Activated naive CD4-positive, alpha-beta T cell treated with anti-CD3 and anti-CD28 coated beads, Interleukin-2, amount 50 U/mL, for 16 hours (primary cell): ENCODE data around the gene ASB1.
"Not testable (repeated sequence)": the region's sequence is repeated elsewhere in the genome, so short reads cannot be mapped to it uniquely, and the experiment has no call there.

Experiments
- DNase-seq: peaks from one replicate; pipeline ENCODE4 v3.0.0-alpha.2; 2020

ASB1 gene

GRCh38 chr2:238404406-238405216 lies 22.1 kb upstream of the ASB1 start:
- no peak for DNase-seq

GRCh38 chr2:238405217-238405555 lies 21.5 kb upstream of the ASB1 start:
- DNase-seq: not testable (repeated sequence)

- DNase-seq: no peak
Measured at GRCh38 chr2:238406221-238406997, 20.3 kb upstream of the ASB1 start.

- no peak for DNase-seq
Measured at GRCh38 chr2:238406998-238407285, 19.8 kb upstream of the ASB1 start.

- no peak for DNase-seq
Measured at GRCh38 chr2:238407566-238407965, 19.2 kb upstream of the ASB1 start.

- DNase-seq: no peak
Measured at GRCh38 chr2:238408615-238409340, 17.9 kb upstream of the ASB1 start.

GRCh38 chr2:238409341-238410199 lies 17.2 kb upstream of the ASB1 start:
- DNase-seq: no peak

- no peak for DNase-seq
Measured at GRCh38 chr2:238412067-238412767, 14.5 kb upstream of the ASB1 start.

GRCh38 chr2:238413368-238413767 lies 13.4 kb upstream of the ASB1 start:
- DNase-seq: no peak

GRCh38 chr2:238415036-238415764 lies 11.5 kb upstream of the ASB1 start:
- no peak for DNase-seq

GRCh38 chr2:238415893-238416292 lies 10.8 kb upstream of the ASB1 start:
- no peak for DNase-seq

GRCh38 chr2:238418196-238418998 lies 8.3 kb upstream of the ASB1 start:
- no peak for DNase-seq

GRCh38 chr2:238418999-238419546 lies 7.7 kb upstream of the ASB1 start:
- DNase-seq: no peak

GRCh38 chr2:238420442-238420841 lies 6.3 kb upstream of the ASB1 start:
- DNase-seq: no peak

GRCh38 chr2:238420878-238421694 lies 5.6 kb upstream of the ASB1 start:
- no peak for DNase-seq

GRCh38 chr2:238421695-238422035 lies 5.1 kb upstream of the ASB1 start:
- DNase-seq: no peak

GRCh38 chr2:238422285-238422684 lies 4.4 kb upstream of the ASB1 start:
- DNase-seq: no peak

GRCh38 chr2:238422940-238423339 lies 3.8 kb upstream of the ASB1 start:
- DNase-seq: no peak

- no peak for DNase-seq
Measured at GRCh38 chr2:238423561-238424312, 3.0 kb upstream of the ASB1 start.
